Epithelial cell of prostate (primary cell): ENCODE measurements around the gene PAX5.
A peak's percentile ranks its signal among the peaks of the same experiment; 100 is the strongest.

Experiments used
- DNase-seq: peaks from one replicate; pipeline ENCODE4 v3.0.0-alpha.2; 2011; ENCODE audit warnings: low read depth, low spot score
- H3K27ac ChIP-seq: fragments of 450-650 bp; 2 replicates; pipeline ENCODE4 v1.5.1; 2017; ENCODE audit warnings: mild to moderate bottlenecking

PAX5 gene

GRCh38 chr9:36868586-36869282, 165.3 kb downstream of the PAX5 start:
- no peak for DNase-seq
- no peak overlapping the region for H3K27ac ChIP-seq

GRCh38 chr9:36867672-36868471, 166.2 kb downstream of the PAX5 start:
- no peak overlapping the region for H3K27ac ChIP-seq
- DNase-seq, result no peak

GRCh38 chr9:36867241-36867640, 166.8 kb downstream of the PAX5 start:
- DNase-seq, result no peak
- no peak overlapping the region for H3K27ac ChIP-seq

- no peak overlapping the region for H3K27ac ChIP-seq
- no peak for DNase-seq
Observed at GRCh38 chr9:36866840-36867239, 167.2 kb downstream of the PAX5 start.

- H3K27ac ChIP-seq, result no peak overlapping the region
- no peak for DNase-seq
Observed at GRCh38 chr9:36865731-36866635, 168.1 kb downstream of the PAX5 start.

- no peak overlapping the region for H3K27ac ChIP-seq
- no peak for DNase-seq
Observed at GRCh38 chr9:36864491-36865410, 169.3 kb downstream of the PAX5 start.

- no peak overlapping the region for H3K27ac ChIP-seq
- no peak for DNase-seq
Observed at GRCh38 chr9:36862206-36863145, 171.6 kb downstream of the PAX5 start.

GRCh38 chr9:36861528-36862205, 172.4 kb downstream of the PAX5 start:
- no peak for DNase-seq
- H3K27ac ChIP-seq, result no peak overlapping the region

- peak overlapping the region; percentile 76 for H3K27ac ChIP-seq
- peak; percentile 64 for DNase-seq
Observed at GRCh38 chr9:36858805-36859375, 175.2 kb downstream of the PAX5 start.

- no peak for DNase-seq
- H3K27ac ChIP-seq, result no peak overlapping the region
Observed at GRCh38 chr9:36855448-36856315, 178.4 kb downstream of the PAX5 start.

GRCh38 chr9:36854751-36855150, 179.3 kb downstream of the PAX5 start:
- H3K27ac ChIP-seq, result no peak overlapping the region
- no peak for DNase-seq

GRCh38 chr9:36854034-36854433, 180.0 kb downstream of the PAX5 start:
- H3K27ac ChIP-seq, result no peak overlapping the region
- DNase-seq, result no peak

- no peak for DNase-seq
- H3K27ac ChIP-seq, result no peak overlapping the region
Observed at GRCh38 chr9:36853233-36853632, 180.8 kb downstream of the PAX5 start.

- no peak overlapping the region for H3K27ac ChIP-seq
- no peak for DNase-seq
Observed at GRCh38 chr9:36849943-36850342, 184.1 kb downstream of the PAX5 start.

GRCh38 chr9:36848946-36849345, 185.1 kb downstream of the PAX5 start:
- no peak overlapping the region for H3K27ac ChIP-seq
- DNase-seq, result no peak

GRCh38 chr9:36847781-36848673, 186.0 kb downstream of the PAX5 start:
- no peak overlapping the region for H3K27ac ChIP-seq
- DNase-seq, result peak; percentile 8
